HG03565 (cell line): ENCODE data around the gene PALD1.
"Not testable (repeated sequence)": the region's sequence is repeated elsewhere in the genome, so short reads cannot be mapped to it uniquely, and the experiment has no call there.

Experiments used
- ATAC-seq: cut with Tn5 transposase; IDR thresholded peaks from one replicate; pipeline ENCODE4 v1.9.1; 2021; ENCODE audit warnings: mild to moderate bottlenecking, moderate library complexity; ENCODE audit not compliant: unreplicated experiment

The PALD1 gene

DNA sequence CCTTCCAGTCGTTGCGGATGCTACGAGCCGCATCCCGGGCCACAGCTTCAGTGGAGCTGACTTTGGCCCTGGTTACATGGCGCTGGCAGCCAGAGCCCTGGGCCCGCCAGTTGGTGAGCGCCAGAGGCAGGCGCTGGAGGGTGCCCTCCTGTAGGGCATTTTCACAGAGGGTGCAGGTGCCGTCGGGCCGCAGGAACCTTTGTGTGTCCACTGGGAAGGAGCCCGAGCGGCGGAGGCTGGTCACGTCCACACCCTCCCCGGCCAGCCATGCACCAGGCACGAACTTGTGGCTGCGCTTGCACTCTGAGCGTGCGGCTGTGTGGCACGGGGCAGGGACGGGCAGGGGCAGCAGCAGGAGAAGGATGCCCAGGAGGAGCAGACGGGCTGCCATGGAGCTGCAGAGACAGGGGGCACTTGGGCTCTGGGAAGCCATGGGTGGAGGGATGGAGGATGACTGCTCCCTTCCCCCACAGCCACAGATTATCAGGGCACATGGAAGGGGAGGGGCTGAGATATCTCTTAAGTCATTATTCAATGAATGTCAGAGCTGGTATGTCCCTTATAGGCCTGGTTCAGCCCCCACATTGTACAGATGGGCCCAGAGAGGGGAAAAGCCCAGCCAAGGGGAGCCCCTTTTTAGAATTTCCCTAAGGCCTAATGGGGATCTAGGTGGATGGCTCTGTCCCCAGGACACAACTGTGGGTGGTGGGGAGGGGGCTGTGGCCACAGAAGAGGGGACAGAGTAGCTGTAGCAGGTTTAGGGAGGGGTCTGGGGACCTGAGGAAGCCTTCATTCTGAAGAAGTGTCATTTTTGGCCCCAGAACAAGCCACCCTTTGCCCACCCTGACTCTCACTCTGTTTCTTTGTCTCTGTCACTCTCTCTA lies 122.2 kb downstream of the PALD1 start:
- no peak for ATAC-seq

- no peak for ATAC-seq
Measured at GRCh38 chr10:70601746-70602145, 123.2 kb downstream of the PALD1 start.

DNA sequence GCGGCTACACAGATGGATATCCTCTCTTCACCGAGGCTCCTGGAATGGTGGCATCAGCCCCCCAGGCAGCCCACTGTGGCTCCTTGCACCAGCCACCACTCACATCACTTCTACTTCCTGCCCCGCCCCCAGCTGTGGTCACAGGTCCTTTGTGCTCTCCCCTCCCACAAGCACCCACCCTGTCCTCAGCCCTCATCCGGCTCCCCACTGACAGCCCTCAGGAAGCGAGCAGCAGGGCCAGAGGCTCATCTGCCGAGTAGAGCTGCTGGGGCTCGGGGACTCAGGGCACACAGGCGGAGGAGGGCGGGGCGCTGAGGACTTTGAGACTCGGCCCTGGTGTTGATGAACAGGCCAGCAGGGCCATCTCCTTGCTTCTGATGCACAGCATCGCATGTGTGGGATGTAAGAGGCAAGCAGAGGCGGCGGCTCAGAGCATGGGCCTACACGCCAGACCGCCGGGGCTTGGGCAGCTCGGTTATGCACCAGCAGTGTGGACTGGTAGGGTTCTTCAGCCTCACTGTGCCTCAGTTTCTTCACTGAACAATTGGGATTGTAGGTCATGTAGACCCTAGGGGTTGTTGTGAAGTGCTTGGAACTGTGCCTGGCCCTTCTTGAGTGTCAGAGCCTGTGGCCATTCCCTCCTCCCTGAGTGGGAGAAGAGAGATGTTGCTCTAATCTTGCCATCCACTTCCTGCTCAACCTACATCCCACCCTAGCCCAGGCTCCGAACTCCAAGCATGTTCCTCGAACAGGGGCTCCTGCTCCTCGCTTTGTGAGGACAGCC lies 124.3 kb downstream of the PALD1 start, which contains the start of gene PRF1:
TSS of gene PRF1 (minus strand) at position 77 of the 784 bp plus-strand sequence. CDS start 1,839 bp downstream, outside the sequence.
- no peak for ATAC-seq

DNA sequence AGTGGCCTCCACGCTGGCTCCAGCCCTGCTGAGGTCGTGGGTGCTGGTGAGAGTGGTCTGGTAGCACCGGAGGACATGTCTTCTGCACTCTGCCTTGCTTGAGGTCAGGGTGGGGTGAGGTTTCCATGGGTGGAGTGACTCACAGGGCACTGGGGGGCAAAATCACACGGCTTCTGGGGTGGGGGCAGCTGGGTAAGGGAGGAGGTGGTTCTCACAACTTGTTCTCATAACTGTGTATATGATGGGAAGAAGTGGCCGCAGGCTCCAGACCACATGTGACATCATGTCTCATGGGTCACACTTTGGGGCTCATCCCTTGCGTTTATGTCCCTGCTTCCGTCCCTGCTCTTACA lies 124.9 kb downstream of the PALD1 start:
- ATAC-seq, result no peak

GRCh38 chr10:70604106-70604505 lies 125.5 kb downstream of the PALD1 start:
- no peak for ATAC-seq

DNA sequence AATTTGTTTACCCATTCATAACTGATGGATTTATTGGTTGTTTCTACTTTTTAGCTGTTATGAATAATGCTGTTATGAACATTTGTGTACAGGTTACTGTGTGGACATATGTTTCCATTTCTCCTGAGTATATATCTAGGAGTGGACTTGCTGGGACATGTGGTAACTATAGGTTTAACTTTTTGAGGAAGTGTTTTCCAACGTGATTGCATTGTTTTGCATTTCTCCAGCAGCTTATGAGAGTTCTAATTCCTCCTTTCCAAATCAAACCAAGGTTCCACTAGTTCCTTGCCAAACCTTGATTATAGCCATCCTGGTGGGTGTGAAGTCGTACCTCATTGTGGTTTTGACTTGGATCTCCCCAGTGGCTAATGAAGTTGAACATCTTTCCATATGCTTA lies 126.6 kb downstream of the PALD1 start:
- ATAC-seq, result no peak

DNA sequence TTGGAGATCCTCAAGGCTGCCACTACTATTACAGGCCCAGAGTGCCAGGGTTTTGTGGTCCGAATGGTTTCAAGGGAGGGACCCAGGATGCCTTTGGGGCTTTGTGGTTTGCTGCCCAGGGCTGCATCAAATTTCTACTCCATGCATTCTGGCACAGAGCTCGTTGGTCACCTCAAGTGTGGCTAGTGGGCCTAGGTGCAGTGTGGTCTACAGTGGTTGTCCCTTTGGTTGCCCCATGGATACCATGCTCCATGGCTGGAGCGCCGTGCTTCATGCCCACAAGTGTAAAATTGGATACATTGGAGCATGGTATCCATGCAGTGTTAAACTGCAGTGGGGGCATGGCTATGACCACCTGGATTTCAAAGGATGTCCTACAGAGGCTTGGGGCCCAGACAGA lies 129.4 kb downstream of the PALD1 start:
- no peak for ATAC-seq

- ATAC-seq, result no peak
Measured at GRCh38 chr10:70613941-70614340, 135.4 kb downstream of the PALD1 start.

- not testable (repeated sequence) for ATAC-seq
Measured at GRCh38 chr10:70614364-70614763, 135.8 kb downstream of the PALD1 start.

GRCh38 chr10:70615211-70615610 lies 136.6 kb downstream of the PALD1 start:
- ATAC-seq, result no peak

- ATAC-seq, result no peak
Measured at GRCh38 chr10:70615784-70616522, 137.4 kb downstream of the PALD1 start.

DNA sequence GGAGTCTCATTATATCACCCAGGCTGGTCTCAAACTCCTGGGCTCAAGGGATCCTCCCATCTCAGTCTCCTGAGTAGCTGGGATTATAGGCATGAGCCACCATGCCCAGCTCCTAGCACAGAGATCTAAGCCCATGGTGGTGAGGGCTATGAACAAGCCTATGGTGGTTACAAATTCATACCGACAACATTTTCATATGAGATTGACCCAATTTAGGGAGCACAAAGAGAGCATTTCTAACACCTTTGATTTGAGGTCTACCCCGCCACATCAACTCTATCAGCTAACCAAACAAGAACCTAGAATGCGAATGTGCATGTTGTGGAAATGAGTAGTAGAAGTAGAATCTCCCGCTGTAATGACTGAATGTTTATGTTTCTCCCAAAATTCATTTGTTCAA lies 138.2 kb downstream of the PALD1 start:
- no peak for ATAC-seq
